Airway epithelial cell (primary cell): ENCODE measurements around the gene TBX4. TPM values are rescaled to one million over a fixed set of nuclear protein-coding genes. Genes with fewer than 3 reads are reported as not detected.

ENCODE experiments used
- total RNA-seq: library from RNA; depleted of rRNA; stranded (reverse); fragments of >200 nt; gene quantifications from 2 replicates; pipeline ENCODE4 v1.2.3, GENCODE V29; 2015

TBX4 gene
- not detected in 2 replicates for total RNA-seq

GRCh38 chr17:61452301-61453290, at the start of gene TBX4:
Gene TBX4 (plus strand): TSS chr17:61452422. CDS start chr17:61456491, 4,069 bp downstream.

Other genes starting within 250 kb of the TBX4 start
- gene TBX2, start 52.6 kb upstream of the TBX4 start, total RNA-seq: 0.88 and 1.4 TPM in 2 replicates
- not detected in 2 replicates for gene NACA2, start 138.8 kb downstream of the TBX4 start, total RNA-seq